ENCODE measurements around the gene ZNF273. TPM values are rescaled to one million over a fixed set of nuclear protein-coding genes. Genes with fewer than 3 reads are reported as not detected.

ZNF273 gene
- total and polyA plus RNA-seq, 10 donors, result 2.4 to 10.4 (median 6.1) TPM

DNA sequence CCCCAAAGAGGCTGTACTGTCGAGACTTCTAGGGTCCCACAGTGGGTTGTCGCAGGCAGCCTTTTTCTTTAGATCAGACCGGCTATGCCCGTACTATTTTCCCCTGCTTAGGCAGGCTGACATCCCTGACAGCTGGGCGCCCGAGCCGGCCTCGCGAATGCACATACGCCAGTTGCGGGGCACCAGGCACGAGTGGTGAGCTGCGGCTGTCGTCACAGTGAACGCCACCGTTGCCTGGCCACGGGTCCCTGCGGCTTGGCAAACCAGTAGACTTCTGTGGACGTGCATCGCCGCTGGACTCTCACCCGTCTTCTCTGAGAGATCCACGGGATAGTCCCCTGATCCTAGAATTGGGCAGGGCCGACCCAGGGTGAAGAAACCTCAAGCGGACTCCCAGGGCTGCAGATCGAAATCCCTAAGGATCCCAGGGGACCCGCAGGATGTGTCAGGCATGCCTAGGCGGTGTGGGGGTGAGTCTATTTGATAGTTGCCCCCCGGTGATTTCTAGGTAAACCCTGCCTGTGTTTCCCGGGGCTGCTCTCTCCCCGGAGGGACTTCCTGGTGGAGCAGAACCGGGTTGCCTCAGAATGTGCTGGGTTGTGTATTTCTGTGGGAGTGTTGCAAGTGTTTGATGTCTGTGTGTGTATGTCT is 33.0 kb upstream of the ZNF273 start:
- peaks cover 0 to 10% (median 0%) of the 10 kb centered on the region in 7 donors for H3K27me3 ChIP-seq (replicated peaks in 1 of 7)
- TF ChIP-seq, protein P1, sequence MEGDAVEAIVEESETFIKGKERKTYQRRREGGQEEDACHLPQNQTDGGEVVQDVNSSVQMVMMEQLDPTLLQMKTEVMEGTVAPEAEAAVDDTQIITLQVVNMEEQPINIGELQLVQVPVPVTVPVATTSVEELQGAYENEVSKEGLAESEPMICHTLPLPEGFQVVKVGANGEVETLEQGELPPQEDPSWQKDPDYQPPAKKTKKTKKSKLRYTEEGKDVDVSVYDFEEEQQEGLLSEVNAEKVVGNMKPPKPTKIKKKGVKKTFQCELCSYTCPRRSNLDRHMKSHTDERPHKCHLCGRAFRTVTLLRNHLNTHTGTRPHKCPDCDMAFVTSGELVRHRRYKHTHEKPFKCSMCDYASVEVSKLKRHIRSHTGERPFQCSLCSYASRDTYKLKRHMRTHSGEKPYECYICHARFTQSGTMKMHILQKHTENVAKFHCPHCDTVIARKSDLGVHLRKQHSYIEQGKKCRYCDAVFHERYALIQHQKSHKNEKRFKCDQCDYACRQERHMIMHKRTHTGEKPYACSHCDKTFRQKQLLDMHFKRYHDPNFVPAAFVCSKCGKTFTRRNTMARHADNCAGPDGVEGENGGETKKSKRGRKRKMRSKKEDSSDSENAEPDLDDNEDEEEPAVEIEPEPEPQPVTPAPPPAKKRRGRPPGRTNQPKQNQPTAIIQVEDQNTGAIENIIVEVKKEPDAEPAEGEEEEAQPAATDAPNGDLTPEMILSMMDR (IDR thresholded peaks at IDR 0.05 in 8 of 11, conservative IDR thresholded peaks at IDR 0.05 in 3 of 11), result no peak
- no peak for TF ChIP-seq POLR2A (IDR thresholded peaks at IDR 0.05)
- TF ChIP-seq POLR2AphosphoS5 (IDR thresholded peaks at IDR 0.05), result no peak
- H3K27ac ChIP-seq, result no peak overlapping the region
- H3K9me3 ChIP-seq, result peaks cover 0 to 62% (median 0%) of the 10 kb centered on the region in 8 donors
- no peak overlapping the region for H3K4me3 ChIP-seq
- H3K36me3 ChIP-seq, result no peaks in the 10 kb centered on the region
- 93 to 95% (median 94%) methylated on average over 30 to 32 of the region's 32 CpGs for WGBS, 5 donors
- no peaks in the 10 kb centered on the region for H3K4me1 ChIP-seq
- DNase-seq, result no peak
- intact Hi-C loops (cut with DNase I; ENCODE audit: low total_unique reads), result no loop called here

DNA sequence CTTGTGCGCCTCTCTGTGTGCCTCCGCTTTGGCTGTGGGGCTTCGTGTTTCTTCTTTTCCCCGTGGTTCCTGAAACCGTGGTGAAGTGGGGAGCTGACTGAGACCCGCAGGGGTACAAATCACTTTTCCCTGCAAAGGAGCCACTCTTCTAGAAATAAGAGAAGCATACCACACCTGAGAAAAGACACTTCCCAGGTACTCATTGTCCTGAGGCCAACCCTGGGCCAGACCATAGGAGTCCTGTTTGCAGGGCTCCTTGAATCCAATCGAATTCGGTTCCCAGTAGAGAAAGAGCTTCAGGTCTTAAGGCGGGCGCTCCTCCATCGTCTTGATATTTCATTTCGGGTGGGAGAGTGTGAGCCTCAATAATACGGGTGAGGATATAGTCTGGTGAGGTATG is 32.4 kb upstream of the ZNF273 start:
- Histone ChIP-seq H3K4me3 (no peak overlapping the region), H3K9me3 (peaks cover 0 to 68% (median 0%) of the 10 kb centered on the region in 8 donors), H3K27ac (no peak overlapping the region), H3K4me1 (no peaks in the 10 kb centered on the region), H3K27me3 (replicated peaks in 1 of 7) (peaks cover 0 to 13% (median 0%) of the 10 kb centered on the region in 7 donors), H3K36me3 (no peaks in the 10 kb centered on the region)
- DNase-seq, result no peak
- intact Hi-C loops (cut with DNase I; ENCODE audit: low total_unique reads), result no loop called here
- TF ChIP-seq, protein P1 (IDR thresholded peaks at IDR 0.05 in 8 of 11, conservative IDR thresholded peaks at IDR 0.05 in 3 of 11), result no peak
- TF ChIP-seq POLR2AphosphoS5 (IDR thresholded peaks at IDR 0.05), result no peak
- no peak for TF ChIP-seq POLR2A (IDR thresholded peaks at IDR 0.05)
- 90 to 96% (median 94%) methylated on average over 13 of the region's 13 CpGs for WGBS, 5 donors

DNA sequence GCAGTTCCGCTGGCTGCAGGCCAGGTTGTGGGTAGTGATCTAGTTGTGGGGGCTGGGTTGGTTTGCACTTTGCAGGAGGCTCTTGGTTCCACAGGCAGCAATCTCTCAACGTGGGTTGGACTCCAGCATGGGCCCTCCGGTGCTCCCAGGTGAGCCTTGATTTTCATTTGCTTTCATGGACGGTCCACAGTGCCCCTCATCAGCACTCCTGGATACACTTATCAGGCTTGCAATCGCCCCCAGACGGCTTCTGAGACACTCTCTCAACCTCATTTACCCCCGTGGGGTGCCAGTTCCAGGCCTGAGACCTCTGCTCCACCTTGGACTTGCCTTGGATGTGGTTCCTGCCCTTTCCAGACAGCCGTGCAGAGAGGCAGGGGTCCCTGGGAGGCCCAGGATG is 31.3 kb upstream of the ZNF273 start:
- TF ChIP-seq, protein P1 (IDR thresholded peaks at IDR 0.05 in 8 of 11, conservative IDR thresholded peaks at IDR 0.05 in 3 of 11), result no peak
- TF ChIP-seq POLR2AphosphoS5 (IDR thresholded peaks at IDR 0.05) (no peak), POLR2A (IDR thresholded peaks at IDR 0.05) (no peak)
- H3K9me3 ChIP-seq, result peaks cover 0 to 76% (median 0%) of the 10 kb centered on the region in 8 donors
- no peaks in the 10 kb centered on the region for H3K4me1 ChIP-seq
- no peak overlapping the region for H3K4me3 ChIP-seq
- 69 to 82% (median 77%) methylated on average over 5 to 8 of the region's 8 CpGs for WGBS, 5 donors
- no peaks in the 10 kb centered on the region for H3K36me3 ChIP-seq
- H3K27me3 ChIP-seq (replicated peaks in 1 of 7), result peaks cover 0 to 21% (median 0%) of the 10 kb centered on the region in 7 donors
- H3K27ac ChIP-seq, result no peak overlapping the region
- no peak for DNase-seq
- intact Hi-C loops (cut with DNase I; ENCODE audit: low total_unique reads), result no loop called here

DNA sequence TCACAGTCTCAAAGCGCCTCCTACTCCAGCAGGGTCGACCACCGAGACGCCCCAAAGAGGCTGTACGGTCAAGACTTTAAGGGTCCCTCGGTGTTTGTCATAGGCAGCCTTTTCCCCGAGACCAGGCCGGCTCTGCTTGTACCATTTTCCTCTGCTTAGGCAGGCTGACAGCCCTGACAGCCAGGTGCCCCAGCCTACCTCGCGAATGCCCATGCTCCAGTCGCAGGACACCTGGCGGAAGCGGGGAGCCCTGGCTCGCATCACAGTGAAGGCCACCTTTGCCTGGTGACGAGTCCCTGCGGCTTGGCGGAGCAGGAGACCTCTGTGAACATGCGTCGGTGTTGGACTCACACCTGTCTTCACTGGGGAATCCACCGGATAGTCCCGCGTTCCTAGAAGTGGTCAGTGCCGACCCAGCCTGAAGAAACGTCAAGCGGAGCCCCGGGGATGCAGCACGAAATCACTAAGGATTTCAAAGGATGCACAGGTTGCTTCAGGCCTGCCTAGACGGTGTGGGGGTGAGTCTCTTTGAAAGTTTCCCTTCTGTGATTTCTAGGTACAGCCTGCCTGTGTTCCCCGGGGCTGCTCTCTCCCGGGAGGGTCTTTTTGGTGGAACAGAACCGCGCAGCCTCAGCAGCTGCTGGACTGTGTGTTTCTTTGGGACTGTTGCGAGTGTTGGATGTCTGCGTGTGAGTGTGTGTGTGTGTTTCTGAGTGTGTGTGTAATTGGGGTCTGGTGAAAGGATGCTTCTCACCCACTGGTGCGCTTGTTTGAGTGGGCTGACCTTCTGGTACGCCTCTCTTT is 30.5 kb upstream of the ZNF273 start:
- H3K9me3 ChIP-seq, result peaks cover 0 to 79% (median 0%) of the 10 kb centered on the region in 8 donors
- 90 to 95% (median 92%) methylated on average over 35 to 36 of the region's 36 CpGs for WGBS, 5 donors
- no peaks in the 10 kb centered on the region for H3K36me3 ChIP-seq
- no peak overlapping the region for H3K4me3 ChIP-seq
- intact Hi-C loops (cut with DNase I; ENCODE audit: low total_unique reads), result no loop called here
- no peak for DNase-seq
- H3K27ac ChIP-seq, result no peak overlapping the region
- TF ChIP-seq, protein P1 (IDR thresholded peaks at IDR 0.05 in 8 of 11, conservative IDR thresholded peaks at IDR 0.05 in 3 of 11), result no peak
- no peak for TF ChIP-seq POLR2A (IDR thresholded peaks at IDR 0.05)
- no peak for TF ChIP-seq POLR2AphosphoS5 (IDR thresholded peaks at IDR 0.05)
- H3K27me3 ChIP-seq (replicated peaks in 1 of 7), result peaks cover 0 to 28% (median 0%) of the 10 kb centered on the region in 7 donors
- peaks cover 0 to 6% (median 2%) of the 10 kb centered on the region in 6 donors for H3K4me1 ChIP-seq

Measured in spleen (tissue), 11 donors.